GM18507 (cell line): ENCODE data around the gene SHH.

ENCODE experiments used
- DNase-seq: peaks from one replicate; pipeline ENCODE4 v3.0.0; 2011; ENCODE audit warnings: low read depth; ENCODE audit not compliant: insufficient read length; ENCODE audit errors: extremely low spot score
- FAIRE-seq: peaks from 2 replicates; lab custom pipeline; 2011; peaks lifted over from hg19 to GRCh38; lab: Jason Lieb, UNC

Gene SHH

GRCh38 chr7:155809332-155809946 lies 2.8 kb downstream of the SHH start:
- no peak for DNase-seq
- no peak for FAIRE-seq

GRCh38 chr7:155808549-155809331 lies 3.5 kb downstream of the SHH start:
- FAIRE-seq (peak; percentile 65), DNase-seq (no peak)

- DNase-seq (no peak), FAIRE-seq (no peak)
These were observed 4.3 kb downstream of the SHH start for GRCh38 chr7:155807789-155808548.

- no peak for FAIRE-seq
- no peak for DNase-seq
These were observed 5.1 kb downstream of the SHH start for GRCh38 chr7:155807065-155807671.

DNA sequence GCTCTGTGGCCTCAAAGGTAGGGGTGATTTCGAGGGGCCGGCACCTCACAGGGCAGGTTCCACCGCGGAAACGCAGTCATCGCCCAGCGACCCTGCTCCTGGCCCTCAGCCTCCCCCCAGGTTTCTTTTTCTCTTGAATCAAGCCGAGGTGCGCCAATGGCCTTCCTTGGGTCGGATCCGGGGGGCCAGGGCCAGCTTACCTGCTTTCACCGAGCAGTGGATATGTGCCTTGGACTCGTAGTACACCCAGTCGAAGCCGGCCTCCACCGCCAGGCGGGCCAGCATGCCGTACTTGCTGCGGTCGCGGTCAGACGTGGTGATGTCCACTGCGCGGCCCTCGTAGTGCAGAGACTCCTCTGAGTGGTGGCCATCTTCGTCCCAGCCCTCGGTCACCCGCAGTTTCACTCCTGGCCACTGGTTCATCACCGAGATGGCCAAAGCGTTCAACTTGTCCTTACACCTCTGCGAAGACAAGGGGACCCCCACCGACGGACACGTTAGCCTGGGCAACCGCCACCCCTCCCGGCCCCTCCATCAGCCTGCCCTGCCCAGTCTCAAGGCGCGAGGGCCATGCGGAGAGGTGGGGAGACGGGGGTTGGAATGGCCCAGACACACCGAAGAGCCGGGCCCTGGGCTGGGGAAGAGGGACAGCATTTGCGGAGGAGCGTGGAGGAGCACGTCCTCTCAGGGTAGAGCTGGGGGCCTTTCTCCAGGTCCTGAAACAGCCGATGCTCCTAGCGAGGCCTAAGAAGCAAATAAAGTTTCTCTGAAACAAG lies 6.0 kb downstream of the SHH start:
- no peak for DNase-seq
- no peak for FAIRE-seq

- DNase-seq (no peak), FAIRE-seq (no peak)
These were observed 6.5 kb downstream of the SHH start for GRCh38 chr7:155805826-155806095.

DNA sequence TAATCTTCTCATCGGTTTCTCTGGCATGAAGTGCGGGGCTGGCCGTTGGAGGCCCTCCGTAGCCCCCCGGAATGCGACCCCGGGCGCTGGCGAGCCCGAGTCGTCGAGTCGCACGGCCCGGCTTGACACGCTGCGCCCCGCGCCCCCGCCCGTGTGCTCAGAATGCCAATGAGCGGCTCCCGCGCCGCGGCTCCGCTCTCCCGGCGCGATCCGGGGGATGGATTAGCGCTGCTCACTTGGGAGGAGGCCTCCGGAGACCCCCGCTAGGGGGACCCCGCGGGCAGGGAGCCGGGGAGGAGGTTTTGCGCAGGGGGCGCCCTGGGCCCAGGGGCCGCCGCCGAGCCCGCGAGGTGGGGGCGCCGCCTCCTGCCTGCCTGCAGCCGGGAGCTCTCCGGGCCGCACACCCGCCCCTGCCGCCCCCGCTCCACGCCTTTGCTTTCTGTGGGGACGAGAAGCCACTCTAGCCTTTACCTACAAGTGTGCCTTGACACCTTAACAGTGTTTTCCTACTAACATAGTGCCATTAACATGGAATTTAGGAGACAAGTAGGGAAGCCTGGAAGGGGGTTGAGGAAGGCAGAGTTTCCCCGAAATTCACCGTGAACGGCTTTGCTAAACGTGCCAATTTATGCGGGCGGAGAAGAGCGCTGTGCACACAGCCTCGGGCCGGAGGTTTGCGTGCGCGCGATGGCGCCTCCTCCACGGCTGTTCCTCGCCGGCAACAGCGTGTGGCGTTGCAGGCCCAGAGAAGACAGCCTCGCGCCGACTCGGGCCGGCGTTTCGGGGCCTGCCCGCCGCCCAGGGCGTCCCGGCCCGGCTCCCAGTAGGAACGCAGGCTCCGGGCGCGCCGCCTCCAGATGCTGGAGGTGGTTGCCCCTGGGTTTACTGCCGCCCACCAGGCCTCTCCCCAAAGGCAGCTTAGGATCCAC lies 7.1 kb downstream of the SHH start:
- DNase-seq = no peak
- no peak for FAIRE-seq

GRCh38 chr7:155804431-155804831 lies 7.8 kb downstream of the SHH start:
- FAIRE-seq (no peak), DNase-seq (no peak)

- FAIRE-seq (no peak), DNase-seq (no peak)
These were observed 8.6 kb downstream of the SHH start for GRCh38 chr7:155803418-155804376.

GRCh38 chr7:155802906-155803417 lies 9.3 kb downstream of the SHH start:
- DNase-seq (no peak), FAIRE-seq (no peak)

GRCh38 chr7:155802291-155802690 lies 10.0 kb downstream of the SHH start:
- no peak for FAIRE-seq
- DNase-seq = no peak

GRCh38 chr7:155800741-155801267 lies 11.5 kb downstream of the SHH start:
- no peak for FAIRE-seq
- no peak for DNase-seq

- DNase-seq = no peak
- FAIRE-seq = no peak
These were observed 12.0 kb downstream of the SHH start for GRCh38 chr7:155800301-155800700.

DNA sequence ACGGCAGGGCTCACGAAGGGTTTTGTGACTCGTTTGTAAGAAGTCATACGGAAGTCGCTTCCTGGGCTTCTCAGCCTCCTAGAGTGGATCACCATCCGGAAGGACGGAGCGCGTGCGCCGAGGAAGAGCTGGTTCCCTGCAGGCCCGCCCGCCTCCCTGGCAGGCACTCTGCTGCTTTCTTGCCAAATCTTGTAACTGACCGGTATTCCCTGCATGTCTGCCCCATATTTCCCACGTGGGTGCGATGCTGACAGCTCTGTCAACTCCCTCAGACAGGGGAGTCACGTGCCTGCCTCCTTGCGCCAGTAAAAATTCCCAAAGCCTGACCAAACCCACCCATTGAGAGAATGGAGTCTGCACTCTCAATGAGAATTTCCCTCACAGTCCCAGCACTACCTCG lies 12.7 kb downstream of the SHH start:
- FAIRE-seq = no peak

DNA sequence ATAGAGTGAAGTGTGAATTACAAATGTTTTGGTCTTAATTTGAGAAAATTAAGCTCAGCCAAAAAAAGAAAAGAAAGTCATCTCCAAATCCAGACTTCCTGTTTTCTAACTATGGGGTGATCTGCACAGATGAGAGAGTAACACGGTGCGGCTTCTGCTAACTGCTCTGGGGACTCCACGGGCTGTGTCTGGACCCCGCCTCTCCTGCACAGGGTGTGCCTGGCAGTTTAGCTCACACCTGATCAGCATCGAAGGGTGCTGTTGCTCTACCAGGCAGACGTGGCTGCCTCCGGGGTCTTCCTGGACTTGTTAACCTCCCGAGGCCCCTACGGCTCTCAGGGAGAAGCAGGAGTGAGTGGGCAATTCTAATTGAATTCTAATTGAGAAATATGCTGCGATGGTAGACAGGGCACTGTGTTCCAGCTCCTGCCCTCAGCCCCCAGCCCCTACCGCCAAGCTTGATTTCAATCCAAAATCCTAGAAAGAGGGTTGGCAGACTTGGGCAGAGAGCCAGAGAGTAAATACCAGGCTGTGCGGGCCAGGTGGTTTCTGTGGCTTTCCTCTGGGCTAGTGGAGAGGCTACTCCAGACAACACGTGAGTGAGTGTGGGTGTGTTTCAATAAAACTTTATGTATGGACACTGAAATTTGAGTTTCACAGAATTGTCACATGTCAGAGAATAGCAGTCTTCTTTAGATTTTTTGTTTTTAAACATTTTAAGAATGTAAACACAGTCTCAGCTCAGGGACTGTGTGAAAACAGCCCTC lies 13.4 kb downstream of the SHH start:
- DNase-seq = no peak
- no peak for FAIRE-seq

More for the DNA sequence above, 12.7 kb downstream of the SHH start:
- no peak for DNase-seq
